Stimulated activated CD8-positive, alpha-beta memory T cell treated with anti-CD3 and anti-CD28 coated beads, Interleukin-15, amount 100 ng/mL, for 4 hours (primary cell): ENCODE results near the gene TMC1.
"Not testable (repeated sequence)": the region's sequence is repeated elsewhere in the genome, so short reads cannot be mapped to it uniquely, and the experiment has no call there.

ENCODE experiments used
- DNase-seq, 2 donors: peaks; one replicate each; pipeline ENCODE4 v3.0.0-alpha.2; 2020; ENCODE audit warnings: low read depth in 2 of 2

The TMC1 gene

DNA sequence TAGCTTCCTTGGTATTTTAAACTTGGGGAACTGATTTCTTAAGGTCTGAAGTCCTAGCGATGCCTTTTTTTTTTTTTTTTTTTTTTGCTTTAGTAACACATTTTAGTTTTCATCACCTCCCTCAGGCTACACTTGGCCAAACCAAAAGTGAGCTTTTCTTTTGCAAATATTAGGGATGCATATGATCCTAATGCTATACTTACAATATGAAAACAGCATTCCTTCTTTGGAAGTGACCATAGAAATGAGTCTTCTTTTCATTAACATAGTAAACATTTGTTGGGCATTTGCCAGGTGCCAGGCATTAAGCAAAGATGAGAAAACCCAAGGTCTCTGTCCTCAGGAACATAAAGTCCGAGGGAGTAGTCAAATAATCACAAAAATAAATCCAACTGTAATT, 241.6 kb downstream of the TMC1 start:
- no peak for DNase-seq

- no peak for DNase-seq
These were observed 248.1 kb downstream of the TMC1 start for GRCh38 chr9:72769546-72769945.

- DNase-seq = no peak
These were observed 251.3 kb downstream of the TMC1 start for GRCh38 chr9:72772661-72773060.

- no peak for DNase-seq
These were observed 252.2 kb downstream of the TMC1 start for GRCh38 chr9:72773570-72773969.

DNA sequence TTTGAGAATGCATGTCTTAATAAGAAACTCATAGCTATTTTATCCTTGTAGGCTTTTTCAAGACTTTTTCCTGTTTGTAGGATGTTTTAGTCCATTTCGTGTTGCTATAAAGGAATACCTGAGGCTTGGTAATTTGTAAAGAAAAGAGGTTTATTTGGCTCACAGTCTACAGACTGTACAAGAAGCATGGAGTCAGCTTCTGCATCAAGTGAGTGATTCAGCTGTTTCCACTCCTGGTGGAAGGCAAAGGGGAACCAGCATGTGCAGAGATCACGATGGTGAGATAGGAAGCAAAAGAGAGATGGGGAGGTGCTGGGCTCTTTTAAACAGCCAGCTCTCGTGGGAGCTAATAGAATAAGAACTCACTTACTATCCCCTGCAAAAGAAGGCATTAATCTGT, 254.2 kb downstream of the TMC1 start:
- no peak for DNase-seq

DNA sequence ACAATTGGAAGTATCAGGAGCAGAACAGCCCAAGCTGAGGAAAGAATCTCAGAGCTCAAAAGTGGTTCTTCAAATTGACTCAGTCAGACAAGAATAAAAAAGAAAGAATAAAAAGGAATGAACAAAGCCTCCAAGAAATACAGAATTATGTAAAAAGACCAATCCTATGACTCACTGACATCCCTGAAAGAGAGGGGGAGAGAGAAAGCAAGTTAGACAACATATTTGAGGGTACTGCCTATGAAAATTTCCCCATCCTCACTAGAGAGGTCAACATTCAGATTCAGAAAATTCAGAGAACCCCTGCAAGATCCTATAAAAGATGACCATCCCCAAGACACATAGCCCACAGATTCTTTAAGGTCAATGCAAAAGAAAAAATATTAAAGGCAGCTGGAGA, 258.2 kb downstream of the TMC1 start:
- no peak for DNase-seq

DNA sequence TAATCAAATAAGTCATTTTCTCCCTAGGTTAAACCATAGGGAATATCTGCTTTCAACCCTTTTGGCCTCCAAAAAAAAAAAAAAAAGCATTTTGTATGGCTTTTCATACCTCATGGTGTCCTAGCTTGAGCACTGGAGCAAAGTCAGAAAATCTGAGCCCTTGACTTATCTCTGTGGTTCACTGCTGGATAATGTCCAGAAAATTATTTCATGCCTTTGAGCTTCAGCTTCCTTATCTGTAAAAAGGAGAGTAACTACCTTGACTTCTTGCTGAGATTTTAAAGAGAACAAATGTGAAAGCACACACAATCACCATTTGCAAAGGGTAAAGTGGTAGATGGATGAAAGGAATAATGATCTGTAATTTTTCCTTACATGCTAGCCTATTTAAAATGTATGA, 265.5 kb downstream of the TMC1 start:
- DNase-seq = no peak

GRCh38 chr9:72788966-72789735, 267.7 kb downstream of the TMC1 start:
- no peak for DNase-seq

- no peak for DNase-seq
These were observed 268.5 kb downstream of the TMC1 start for GRCh38 chr9:72789885-72790284.

- DNase-seq = no peak
These were observed 269.6 kb downstream of the TMC1 start for GRCh38 chr9:72790989-72791388.

DNA sequence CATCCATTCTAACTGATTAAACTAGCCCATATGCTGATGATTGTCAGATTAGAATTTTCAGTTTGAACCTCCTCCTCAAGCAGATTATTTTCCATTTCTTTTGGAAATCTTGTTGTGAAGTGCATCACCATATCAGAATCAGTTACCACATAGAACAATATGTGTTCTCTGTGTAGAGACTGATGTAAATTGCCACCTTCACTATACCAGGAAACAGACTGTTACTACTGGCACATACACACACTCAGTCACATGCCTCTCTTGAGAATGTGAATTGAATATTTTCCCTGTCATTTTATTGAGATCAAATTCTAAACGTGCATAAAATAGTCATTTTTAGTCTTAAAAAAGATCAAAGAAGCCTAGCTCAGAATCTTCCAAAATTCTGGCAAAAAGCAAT, 270.0 kb downstream of the TMC1 start:
- DNase-seq = no peak

GRCh38 chr9:72794946-72795345, 273.5 kb downstream of the TMC1 start:
- DNase-seq = no peak

- no peak for DNase-seq
These were observed 279.1 kb downstream of the TMC1 start for GRCh38 chr9:72800328-72800994.

GRCh38 chr9:72805238-72805637, 283.8 kb downstream of the TMC1 start:
- no peak for DNase-seq

- DNase-seq = not testable (repeated sequence)
These were observed 285.0 kb downstream of the TMC1 start for GRCh38 chr9:72806313-72806809.

GRCh38 chr9:72807765-72808445, 286.5 kb downstream of the TMC1 start:
- DNase-seq = no peak

DNA sequence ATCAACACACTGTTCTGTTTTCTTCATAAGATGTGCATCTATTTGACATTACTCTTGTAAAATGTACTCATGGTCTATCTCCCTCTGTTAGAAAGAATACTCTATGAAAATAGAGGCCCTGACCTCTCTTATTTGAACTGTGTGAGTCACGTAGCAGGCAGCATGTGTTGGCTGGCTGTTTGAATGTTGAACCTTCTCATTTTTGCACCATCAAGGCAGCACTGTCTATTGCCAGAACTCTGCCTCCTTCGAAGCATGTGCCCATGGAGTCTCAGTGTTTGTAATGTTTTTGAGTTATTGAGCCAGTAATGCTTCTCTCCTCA, 287.0 kb downstream of the TMC1 start:
- DNase-seq = no peak

DNA sequence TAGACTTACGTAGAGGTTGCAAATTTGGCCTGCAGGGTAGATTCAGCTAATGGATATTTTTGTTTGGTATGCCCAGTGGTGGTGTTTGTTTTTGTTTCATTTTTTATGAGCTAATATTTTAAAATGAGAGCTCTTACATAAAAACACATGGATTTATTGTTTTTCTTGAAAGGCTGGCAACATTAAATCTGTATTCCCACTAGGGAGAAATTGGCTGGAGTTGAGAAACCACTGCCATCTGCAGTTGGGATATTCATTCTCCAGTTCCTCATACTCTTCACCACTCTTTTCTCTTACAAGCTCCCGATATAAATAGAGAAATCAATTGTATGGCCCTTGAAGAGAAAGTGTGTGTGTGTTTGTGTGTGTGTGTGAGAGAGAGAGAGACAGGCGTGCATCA, 288.2 kb downstream of the TMC1 start:
- DNase-seq = no peak

DNA sequence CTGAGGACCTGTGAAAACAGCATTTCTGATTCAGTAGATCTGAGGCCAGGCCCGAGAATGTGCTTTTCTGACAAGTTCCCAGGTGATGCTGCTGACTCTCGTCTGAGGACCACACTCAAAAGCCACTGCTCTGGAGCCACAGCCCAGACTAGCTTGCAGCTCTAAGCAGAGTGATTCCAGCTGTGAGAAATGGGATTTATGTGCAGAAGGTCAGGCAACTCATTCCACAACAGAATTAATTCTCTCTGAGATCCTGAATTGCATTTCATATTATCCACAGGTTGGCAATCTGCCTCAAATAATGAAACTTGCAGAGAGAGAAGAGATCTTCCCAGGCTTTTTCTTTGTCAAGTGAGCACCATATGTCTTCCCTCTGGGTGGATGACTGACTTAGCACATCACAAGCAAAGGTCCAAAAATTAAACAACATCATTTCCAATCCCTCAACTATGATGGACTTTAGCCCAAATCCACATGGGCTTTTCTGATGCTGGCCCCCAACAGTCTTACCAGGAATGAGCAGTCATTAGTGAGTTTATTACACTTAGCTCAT, 291.2 kb downstream of the TMC1 start:
- no peak for DNase-seq

DNA sequence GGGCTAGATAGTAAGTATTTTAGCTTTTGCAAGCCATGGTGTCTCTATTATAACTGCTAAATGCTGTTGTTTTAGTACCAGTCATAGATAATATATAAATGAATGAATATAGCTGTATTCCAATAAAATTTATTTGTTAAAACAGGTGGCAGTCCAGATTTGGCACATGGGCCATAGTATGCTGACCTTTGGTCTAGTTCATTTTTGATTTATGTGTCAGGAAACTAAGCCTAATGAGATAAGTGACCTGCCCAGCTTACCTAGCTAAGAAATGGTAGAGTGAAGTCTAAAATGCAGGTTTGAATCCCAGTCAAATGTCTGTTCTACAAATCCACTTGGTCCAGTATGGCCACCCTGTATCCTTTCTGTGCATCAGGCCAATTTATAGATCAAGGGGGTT, 292.1 kb downstream of the TMC1 start:
- DNase-seq = no peak

GRCh38 chr9:72814083-72814597, 292.7 kb downstream of the TMC1 start:
- no peak for DNase-seq

DNA sequence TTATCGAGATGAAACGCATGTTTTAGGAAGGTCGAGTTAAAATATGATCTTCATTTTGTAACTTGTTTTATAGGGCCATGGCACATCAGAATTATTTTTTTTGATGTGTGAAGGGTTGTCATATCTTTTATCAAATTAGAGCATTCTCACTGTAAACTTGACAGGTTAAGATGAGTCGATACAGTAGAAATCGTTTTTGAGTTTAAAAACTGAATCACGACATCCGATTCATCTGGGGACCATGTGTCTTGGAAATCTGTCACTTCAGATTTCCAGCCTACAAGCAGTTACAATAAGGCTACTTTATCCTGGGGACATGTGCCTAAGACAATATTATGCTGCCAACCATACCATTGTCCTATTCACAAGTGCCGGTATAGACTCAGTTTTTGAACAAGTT, 295.3 kb downstream of the TMC1 start:
- DNase-seq = no peak
